GM21390 (cell line): ENCODE measurements around the gene SDHB.

Experiments used
- ATAC-seq: cut with Tn5 transposase; IDR thresholded peaks from one replicate; pipeline ENCODE4 v1.9.1; 2021; ENCODE audit not compliant: unreplicated experiment

SDHB gene

GRCh38 chr1:16988210-16988609 is 65.6 kb downstream of the SDHB start:
- ATAC-seq, result no peak

DNA sequence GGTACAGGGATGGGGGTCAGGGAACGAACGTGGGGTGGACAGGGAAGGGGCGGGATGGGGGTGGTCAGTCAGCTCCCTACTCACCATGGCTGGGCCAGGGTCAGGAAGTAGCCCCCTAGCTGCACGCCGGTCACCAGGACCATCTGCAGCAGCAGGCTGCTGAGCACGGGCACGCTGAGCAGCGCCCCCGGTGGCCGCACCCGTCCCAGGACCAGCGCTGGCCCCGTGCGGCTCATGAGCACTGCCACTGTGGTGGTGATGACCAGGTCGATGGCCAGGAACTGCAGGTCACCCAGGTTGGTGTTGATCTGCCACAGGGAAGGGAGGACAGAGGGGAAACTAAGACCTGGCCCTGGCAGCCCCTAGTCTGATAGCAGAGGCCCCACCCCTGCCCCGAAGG is 66.9 kb downstream of the SDHB start:
- ATAC-seq, result no peak

- ATAC-seq, result no peak
Observed at GRCh38 chr1:16986560-16986959, 67.3 kb downstream of the SDHB start.

- no peak for ATAC-seq
Observed at GRCh38 chr1:16986113-16986512, 67.7 kb downstream of the SDHB start.

- no peak for ATAC-seq
Observed at GRCh38 chr1:16984717-16985116, 69.1 kb downstream of the SDHB start.

GRCh38 chr1:16983649-16984048 is 70.2 kb downstream of the SDHB start:
- ATAC-seq, result no peak

GRCh38 chr1:16982902-16983301 is 70.9 kb downstream of the SDHB start:
- no peak for ATAC-seq

DNA sequence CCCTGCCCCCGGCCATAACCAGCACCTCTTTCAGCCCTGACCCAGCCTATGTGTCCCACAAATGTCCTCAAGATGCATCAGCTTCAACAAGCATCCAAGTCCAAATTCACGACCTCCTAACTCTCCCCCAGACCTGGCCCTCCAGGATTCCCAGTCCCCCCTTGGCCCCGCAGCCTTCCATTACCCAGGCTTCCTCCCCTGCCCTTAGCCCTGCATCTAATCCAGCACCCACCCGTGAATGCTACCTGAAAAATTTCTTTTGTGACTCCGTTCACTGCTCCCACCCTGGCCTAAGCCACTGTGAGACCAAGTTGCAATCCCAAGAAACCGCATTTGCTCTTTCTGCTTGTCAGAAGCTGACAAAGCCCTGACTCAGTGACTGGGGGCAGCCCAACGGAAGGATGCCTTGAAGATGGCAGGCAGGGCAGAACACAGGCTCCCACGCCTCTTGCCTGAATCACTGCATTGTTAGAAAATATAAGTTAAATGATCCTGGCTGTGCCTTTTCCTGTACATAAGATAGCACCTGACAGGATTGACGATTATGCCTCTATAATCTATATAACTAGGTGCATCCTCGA is 72.5 kb downstream of the SDHB start:
- ATAC-seq, result no peak

DNA sequence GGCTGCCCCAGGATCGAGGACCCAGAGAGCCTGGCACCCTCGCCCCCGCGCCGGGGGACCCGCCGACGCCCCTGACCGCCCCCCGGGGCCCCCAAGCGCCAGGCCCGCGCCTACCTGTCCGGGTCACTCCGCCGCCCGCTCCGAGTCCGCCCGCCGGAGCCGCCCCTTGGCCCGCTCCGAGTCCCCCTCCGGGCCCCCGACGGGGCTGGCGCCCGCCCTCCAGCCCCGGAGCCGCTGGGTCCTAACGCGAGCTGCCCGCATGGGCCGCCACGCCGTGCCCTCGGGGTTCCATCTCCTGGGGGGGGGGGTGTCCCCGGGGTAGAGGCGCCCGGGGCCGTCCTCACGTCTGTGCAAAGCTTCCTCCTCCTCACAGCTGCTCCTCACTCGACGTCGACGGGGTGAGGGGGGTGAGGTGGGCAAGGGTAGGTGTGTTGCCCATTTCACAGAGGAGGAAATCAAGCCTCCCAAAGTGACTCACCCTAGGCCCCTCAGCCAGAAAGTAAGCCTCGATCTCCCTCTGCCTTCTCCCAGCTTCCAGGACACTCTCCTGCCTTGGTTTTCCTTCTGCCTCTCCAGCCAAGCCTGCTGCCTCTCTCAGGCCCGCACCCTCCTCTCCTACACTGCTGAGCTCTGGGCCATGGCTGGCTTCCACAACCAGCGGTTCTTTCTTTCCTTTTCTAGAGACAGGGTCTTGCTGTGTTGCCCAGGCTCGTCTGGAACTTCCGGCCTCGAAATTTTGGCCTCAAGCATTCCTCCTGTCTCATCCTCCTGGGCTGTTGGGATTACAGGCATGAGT is 73.2 kb downstream of the SDHB start, which contains the start of gene MFAP2:
TSS of gene MFAP2 (minus strand) at position 148 of the 796 bp plus-strand sequence. CDS start 2,347 bp downstream, outside the sequence.
- no peak for ATAC-seq

- no peak for ATAC-seq
Observed at GRCh38 chr1:16979475-16980327, 74.1 kb downstream of the SDHB start.

- no peak for ATAC-seq
Observed at GRCh38 chr1:16978567-16979474, 75.0 kb downstream of the SDHB start.

- ATAC-seq, result no peak
Observed at GRCh38 chr1:16978139-16978538, 75.7 kb downstream of the SDHB start.

GRCh38 chr1:16977377-16977776 is 76.5 kb downstream of the SDHB start:
- ATAC-seq, result no peak

- no peak for ATAC-seq
Observed at GRCh38 chr1:16976966-16977365, 76.9 kb downstream of the SDHB start.

GRCh38 chr1:16975838-16976237 is 78.0 kb downstream of the SDHB start:
- no peak for ATAC-seq

DNA sequence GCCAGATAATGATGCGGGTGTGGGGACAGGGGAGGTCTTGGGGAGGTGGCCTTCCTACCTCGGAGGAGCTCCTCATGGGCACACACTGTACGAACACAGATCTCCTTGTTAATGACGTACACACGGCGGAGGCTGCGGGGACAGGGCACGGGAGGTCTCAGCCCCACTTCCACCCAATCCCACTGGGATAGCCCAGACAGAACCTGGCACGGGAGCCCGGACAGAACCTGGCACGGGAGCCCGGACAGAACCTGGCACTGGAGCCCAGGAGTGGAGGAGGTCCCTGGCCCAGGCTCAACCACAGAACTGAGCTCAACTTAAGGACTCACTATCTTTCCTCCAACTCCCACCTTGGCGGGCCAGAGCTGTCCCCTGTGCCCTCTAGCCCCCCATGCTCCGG is 78.6 kb downstream of the SDHB start:
- ATAC-seq, result no peak

DNA sequence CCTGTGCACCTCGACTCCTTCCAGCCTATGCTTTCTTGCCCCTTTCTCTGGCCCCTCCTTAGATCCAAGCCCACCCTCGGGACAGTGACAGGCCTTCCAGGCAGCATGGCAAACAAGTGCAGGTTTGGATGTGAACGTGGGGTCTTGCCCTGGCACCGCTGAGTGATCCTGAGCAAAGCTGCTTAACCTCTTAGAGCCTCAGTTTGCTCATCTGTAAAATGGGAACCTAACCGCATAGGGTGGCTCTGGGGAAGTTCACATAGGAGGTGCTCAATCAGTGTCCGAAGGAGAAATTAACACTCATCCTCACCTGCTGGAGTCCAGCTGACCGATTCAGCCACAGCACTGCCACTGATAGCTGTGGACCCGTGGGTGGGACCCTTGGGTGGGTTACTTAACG is 80.6 kb downstream of the SDHB start:
- no peak for ATAC-seq

GRCh38 chr1:16972189-16972895 is 81.5 kb downstream of the SDHB start:
- no peak for ATAC-seq

DNA sequence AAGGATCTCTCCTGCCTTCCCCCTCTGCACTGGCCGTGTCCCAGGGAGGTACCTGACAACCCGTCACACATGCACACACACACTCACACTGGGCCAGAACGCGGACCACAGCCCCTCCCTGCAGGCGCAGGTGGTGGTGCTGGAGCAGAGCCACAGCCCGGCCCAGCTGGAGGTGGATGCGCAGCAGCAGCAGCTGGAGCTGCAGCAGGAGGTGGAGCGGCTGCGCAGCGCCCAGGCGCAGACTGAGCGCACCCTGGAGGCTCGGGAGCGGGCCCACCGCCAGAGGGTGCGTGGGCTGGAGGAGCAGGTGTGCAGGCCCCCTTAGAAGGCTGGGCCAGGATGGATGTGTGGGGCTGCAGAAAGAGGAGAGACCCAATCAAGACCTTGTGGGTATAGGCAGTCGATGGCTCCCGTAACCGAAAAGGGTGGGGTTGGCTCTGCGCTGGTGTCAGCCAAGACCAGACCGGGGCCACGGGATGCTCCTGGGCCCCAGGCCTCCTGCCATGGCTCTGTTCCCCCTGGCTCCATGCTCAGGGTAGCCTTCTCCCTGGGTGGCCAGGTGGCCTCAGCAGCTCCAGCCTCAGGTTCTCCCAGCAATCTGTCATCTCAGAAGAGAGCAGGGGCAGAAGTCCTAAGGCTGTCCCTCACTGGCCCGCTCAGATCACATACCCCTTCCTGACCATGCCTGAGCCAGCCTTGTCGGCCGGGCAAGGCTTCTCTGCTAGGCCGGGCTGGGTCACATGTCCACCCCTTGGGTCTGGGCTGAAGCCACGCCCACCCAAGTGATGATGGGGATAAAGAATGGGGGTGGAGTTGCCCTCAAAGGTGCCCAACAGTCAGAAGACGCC is 82.3 kb downstream of the SDHB start:
- no peak for ATAC-seq
